Activated CD8-positive, alpha-beta T cell treated with anti-CD3 and anti-CD28 coated beads, Interleukin-2, amount 10 ng/mL, durations not matched to agents 7 days and 5 days (primary cell): ENCODE measurements around the gene DTNA. TPM values are rescaled to one million over a fixed set of nuclear protein-coding genes. Genes with fewer than 3 reads are reported as not detected.
A peak's percentile ranks its signal among the peaks of the same experiment; 100 is the strongest.

ENCODE experiments used
- ATAC-seq: fragments of 150-1000 bp; cut with Tn5 transposase; one replicate; pipeline ENCODE4 v1.10.0; 2021; ENCODE audit warnings: moderate library complexity
- CTCF ChIA-PET: fragments of 350-600 bp; sonication (Branson Sonifier 250); formaldehyde crosslinking; loops from one replicate; lab custom pipeline; 2021; ENCODE audit warnings: antibody characterized with exemption; lab: Charles Lee
- POLR2A ChIA-PET: fragments of 350-600 bp; sonication (Branson Sonifier 250); formaldehyde crosslinking; loops from one replicate; lab custom pipeline; 2021; ENCODE audit warnings: antibody characterized with exemption; lab: Charles Lee
- DNase-seq: peaks from one replicate; pipeline ENCODE4 v3.0.0-alpha.2; 2020
- H3K27ac Mint-ChIP-seq: one replicate; pipeline ENCODE4 v1.8.0; 2021; ENCODE audit warnings: mild to moderate bottlenecking, mixed read lengths
- H3K27me3 Mint-ChIP-seq: one replicate; pipeline ENCODE4 v1.8.0; 2021; ENCODE audit warnings: low read depth, mixed read lengths
- H3K36me3 Mint-ChIP-seq: one replicate; pipeline ENCODE4 v1.8.0; 2021; ENCODE audit warnings: low read depth, mixed read lengths
- H3K4me1 Mint-ChIP-seq: one replicate; pipeline ENCODE4 v1.8.0; 2021; ENCODE audit warnings: low read depth, mixed read lengths
- H3K4me3 Mint-ChIP-seq: one replicate; pipeline ENCODE4 v1.8.0; 2021; ENCODE audit warnings: mild to moderate bottlenecking, mixed read lengths
- H3K9me3 Mint-ChIP-seq: one replicate; pipeline ENCODE4 v1.8.0; 2022; ENCODE audit warnings: mixed read lengths; ENCODE audit not compliant: insufficient read depth
- total RNA-seq, 2 experiments: library from RNA; stranded (reverse); gene quantifications; one replicate each; pipeline ENCODE4 v1.2.3, GENCODE V29; 2021

The DTNA gene
- total RNA-seq, 2 experiments from 2014 or later: not detected

DNA sequence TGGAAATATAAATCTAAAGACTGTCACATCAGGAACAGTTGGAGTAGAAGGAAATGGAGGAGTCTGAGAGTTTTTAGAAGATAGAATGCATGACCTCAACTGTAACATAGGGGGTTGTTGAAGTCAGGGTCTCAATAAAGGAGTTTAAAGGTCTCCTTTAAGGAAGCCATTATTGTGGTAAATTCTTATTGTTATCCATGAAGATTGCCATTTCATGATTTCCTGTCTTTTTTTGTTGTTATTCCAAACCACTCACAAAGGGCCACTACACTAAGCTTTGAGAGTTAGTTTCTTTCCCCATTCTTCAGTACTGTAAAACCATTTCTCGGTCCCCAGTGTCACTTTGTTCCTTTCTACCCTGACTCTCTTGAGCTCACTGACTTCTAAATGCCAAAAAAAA lies 134.0 kb downstream of the DTNA start:
- H3K27ac Mint-ChIP-seq: no peak overlapping the region
- ChIA-PET POLR2A (no interaction called here), CTCF (no interaction called here)
- H3K4me1 Mint-ChIP-seq: no peaks in the 10 kb centered on the region
- no peaks in the 10 kb centered on the region for H3K9me3 Mint-ChIP-seq
- H3K4me3 Mint-ChIP-seq: no peak overlapping the region
- H3K27me3 Mint-ChIP-seq: peaks cover 7% of the 10 kb centered on the region
- no peaks in the 10 kb centered on the region for H3K36me3 Mint-ChIP-seq
- DNase-seq: no peak
- ATAC-seq: no peak

DNA sequence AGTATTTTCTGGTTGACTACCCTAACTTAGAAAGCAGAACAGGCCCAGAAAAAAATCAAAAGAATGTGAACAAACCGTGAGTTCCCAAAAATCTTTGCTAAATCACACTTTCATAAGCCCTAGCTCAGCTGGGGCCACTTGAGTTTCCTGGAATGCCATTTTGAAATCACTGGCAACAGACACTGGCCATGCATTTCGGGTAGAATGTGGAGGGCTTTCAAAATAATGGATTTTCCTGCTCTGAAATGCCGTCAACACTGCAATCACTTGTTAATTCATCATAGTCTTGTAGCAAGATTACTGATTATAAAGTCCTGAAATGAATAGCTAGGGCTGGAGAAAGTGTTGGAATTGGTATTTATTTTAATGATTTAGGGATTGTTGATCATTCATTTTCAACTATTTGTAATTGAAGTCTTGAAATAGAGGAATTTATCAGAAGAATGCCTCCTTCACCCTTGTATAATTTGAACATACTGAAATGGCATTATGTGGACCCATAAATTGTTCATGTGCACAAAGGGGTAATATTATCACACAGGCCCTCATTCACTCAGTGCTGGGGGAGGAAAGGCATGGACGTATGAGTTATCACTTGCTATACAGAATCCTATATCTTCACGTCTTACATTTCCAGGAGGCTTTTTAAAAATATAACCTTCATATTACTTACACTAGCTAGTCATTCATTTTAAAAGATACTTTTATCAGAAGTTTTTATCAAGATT lies 134.8 kb downstream of the DTNA start:
- no peak overlapping the region for H3K27ac Mint-ChIP-seq
- H3K27me3 Mint-ChIP-seq: peaks cover 7% of the 10 kb centered on the region
- no peaks in the 10 kb centered on the region for H3K36me3 Mint-ChIP-seq
- H3K4me3 Mint-ChIP-seq: no peak overlapping the region
- ChIA-PET CTCF (no interaction called here), POLR2A (no interaction called here)
- ATAC-seq: no peak
- H3K4me1 Mint-ChIP-seq: no peaks in the 10 kb centered on the region
- no peak for DNase-seq
- H3K9me3 Mint-ChIP-seq: no peaks in the 10 kb centered on the region

DNA sequence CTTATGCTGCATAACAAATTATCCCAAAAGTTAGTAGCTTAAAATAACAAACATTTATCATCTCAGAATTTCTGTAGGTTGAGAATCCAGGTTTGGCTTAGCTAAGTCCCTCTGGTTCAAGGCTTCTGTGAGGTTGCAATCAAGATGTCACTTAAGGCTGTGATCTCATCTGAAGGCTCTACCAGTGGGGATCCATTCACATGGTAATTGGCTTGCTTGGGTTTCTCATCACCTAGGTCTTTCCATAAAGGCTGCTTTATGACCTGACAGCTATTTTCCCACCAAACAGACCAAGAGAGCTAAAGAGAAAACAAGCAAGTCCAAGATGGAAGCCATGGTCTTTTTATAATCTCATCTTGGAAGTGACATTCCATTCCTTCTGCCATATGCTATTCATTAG lies 137.3 kb downstream of the DTNA start:
- Mint-ChIP-seq H3K9me3 (peaks cover 3% of the 10 kb centered on the region), H3K4me1 (no peaks in the 10 kb centered on the region), H3K27ac (no peak overlapping the region), H3K27me3 (peaks cover 3% of the 10 kb centered on the region), H3K36me3 (no peaks in the 10 kb centered on the region), H3K4me3 (no peak overlapping the region)
- CTCF ChIA-PET: no interaction called here
- DNase-seq (no peak), ATAC-seq (no peak)
- POLR2A ChIA-PET: no interaction called here

DNA sequence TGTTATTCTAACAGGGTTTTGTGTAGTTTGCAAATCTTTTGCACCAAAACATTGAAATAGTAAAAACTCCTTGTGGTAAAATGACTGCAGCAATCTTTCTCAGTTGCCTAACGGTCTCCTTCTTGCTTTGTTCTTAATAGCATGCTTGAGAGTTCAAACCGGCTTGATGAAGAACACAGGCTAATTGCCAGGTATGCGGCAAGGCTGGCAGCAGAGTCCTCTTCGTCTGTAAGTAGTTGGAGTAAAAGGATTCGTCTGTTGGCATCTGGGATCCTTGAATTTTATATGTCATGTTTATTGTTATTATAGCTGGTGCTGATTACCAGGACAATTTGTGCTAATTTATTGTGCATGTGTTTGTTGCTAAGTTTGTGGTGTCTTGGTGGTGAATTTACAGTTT lies 138.1 kb downstream of the DTNA start:
- Mint-ChIP-seq H3K4me3 (no peak overlapping the region), H3K9me3 (peaks cover 3% of the 10 kb centered on the region), H3K27me3 (peaks cover 3% of the 10 kb centered on the region), H3K27ac (no peak overlapping the region), H3K36me3 (no peaks in the 10 kb centered on the region), H3K4me1 (no peaks in the 10 kb centered on the region)
- ATAC-seq: no peak
- no peak for DNase-seq
- CTCF ChIA-PET: no interaction called here
- POLR2A ChIA-PET: no interaction called here

DNA sequence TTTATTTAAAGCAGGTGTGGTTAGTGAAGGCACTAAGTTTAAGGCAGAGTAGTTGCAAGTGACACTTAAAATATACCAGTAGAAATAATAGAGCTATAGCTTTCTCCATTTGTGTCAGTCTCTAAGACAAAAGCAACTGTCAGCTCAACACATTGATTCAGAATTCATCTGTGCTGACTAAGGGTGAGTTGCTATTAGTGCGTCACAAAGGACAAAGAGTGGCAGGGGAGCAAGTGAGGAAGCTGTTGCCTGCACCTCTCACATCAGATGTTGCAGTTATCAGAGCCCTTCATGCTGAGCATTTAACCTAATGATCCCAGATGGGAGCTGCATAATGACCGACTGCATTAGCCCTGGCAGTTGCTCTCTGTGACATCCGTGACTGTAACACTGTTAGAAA lies 138.6 kb downstream of the DTNA start:
- ChIA-PET POLR2A (no interaction called here), CTCF (no interaction called here)
- Mint-ChIP-seq H3K4me1 (no peaks in the 10 kb centered on the region), H3K36me3 (no peaks in the 10 kb centered on the region), H3K9me3 (peaks cover 3% of the 10 kb centered on the region), H3K27me3 (peaks cover 3% of the 10 kb centered on the region), H3K4me3 (no peak overlapping the region), H3K27ac (no peak overlapping the region)
- ATAC-seq: no peak
- no peak for DNase-seq

DNA sequence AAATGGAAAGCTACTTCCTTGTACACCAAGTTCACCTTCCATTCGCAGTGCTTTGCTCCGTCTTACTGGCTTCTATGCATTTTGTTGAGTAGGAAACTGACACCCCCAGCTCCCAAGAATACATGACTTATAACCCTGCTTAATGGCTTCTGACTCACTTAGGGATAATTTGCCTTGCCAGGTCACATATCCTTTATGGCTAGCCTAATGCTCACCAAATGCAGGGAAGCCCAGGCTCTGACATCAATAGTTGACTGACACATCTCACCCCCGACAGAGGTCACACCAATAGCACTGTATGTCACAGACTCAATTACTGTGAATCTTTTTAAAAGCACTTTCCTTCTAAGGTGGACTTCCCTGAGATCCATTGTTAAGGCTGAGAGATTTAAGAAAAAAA lies 147.2 kb downstream of the DTNA start:
- Mint-ChIP-seq H3K9me3 (no peaks in the 10 kb centered on the region), H3K27ac (no peak overlapping the region), H3K4me3 (no peak overlapping the region), H3K36me3 (no peaks in the 10 kb centered on the region), H3K27me3 (peaks cover 2% of the 10 kb centered on the region), H3K4me1 (peaks cover 17% of the 10 kb centered on the region)
- ChIA-PET POLR2A (no interaction called here), CTCF (no interaction called here)
- ATAC-seq (no peak), DNase-seq (no peak)

DNA sequence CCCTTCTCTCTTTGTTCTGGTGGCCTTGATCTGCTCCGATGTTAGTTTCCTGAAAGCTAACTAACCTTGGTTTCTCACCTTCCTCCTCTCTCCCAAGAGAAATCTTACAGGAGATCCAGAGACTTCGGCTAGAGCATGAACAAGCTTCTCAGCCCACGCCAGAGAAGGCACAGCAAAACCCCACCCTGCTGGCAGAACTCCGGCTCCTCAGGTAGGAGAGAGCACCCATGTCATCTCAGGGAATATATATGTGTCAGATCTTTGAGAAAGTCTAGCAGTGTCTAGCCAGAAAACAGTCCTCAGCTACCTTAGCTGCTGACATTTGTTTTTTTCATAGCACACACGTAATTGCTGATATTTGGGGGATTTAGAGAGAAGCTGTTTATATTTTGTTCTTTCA lies 148.1 kb downstream of the DTNA start:
- POLR2A ChIA-PET: interaction anchor here (0.7 kb wide), 1 partner anchor 383 kb away, joined by 3 read pairs; the partner anchor contains the start of gene ZNF397
- H3K4me3 Mint-ChIP-seq: no peak overlapping the region
- peaks cover 2% of the 10 kb centered on the region for H3K27me3 Mint-ChIP-seq
- H3K36me3 Mint-ChIP-seq: no peaks in the 10 kb centered on the region
- no peak overlapping the region for H3K27ac Mint-ChIP-seq
- no peak for DNase-seq
- H3K4me1 Mint-ChIP-seq: peaks cover 17% of the 10 kb centered on the region
- no peaks in the 10 kb centered on the region for H3K9me3 Mint-ChIP-seq
- CTCF ChIA-PET: interaction anchor here (1.0 kb wide), 1 partner anchor 8 kb away, joined by 4 read pairs; no protein-coding TSS in a partner anchor
- no peak for ATAC-seq

DNA sequence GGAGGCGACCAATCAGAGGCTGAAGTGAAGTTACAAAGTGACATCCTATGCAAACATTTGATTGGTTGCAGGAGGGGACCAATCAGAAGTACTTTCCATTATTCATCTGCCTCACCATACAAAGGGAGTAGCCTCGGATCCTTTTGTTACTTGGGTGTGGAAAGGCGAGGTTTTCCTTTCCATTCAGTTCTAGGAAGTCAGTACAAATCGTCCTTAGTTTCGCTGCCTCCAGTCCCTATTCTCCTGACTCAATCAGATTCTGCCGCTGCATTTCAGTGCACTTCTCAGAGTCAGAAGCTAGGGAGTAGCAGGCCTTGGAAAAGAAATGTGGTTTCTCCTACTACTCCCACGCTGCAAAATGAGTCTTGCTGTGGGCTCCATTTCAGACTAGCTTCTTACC lies 149.4 kb downstream of the DTNA start:
- H3K27me3 Mint-ChIP-seq: peaks cover 2% of the 10 kb centered on the region
- H3K36me3 Mint-ChIP-seq: no peaks in the 10 kb centered on the region
- H3K4me3 Mint-ChIP-seq: no peak overlapping the region
- H3K4me1 Mint-ChIP-seq: peaks cover 22% of the 10 kb centered on the region
- POLR2A ChIA-PET: interaction anchor here (0.6 kb wide), 1 partner anchor 22 kb away, joined by 4 read pairs; no protein-coding TSS in a partner anchor
- CTCF ChIA-PET: no interaction called here
- no peak overlapping the region for H3K27ac Mint-ChIP-seq
- ATAC-seq (no peak), DNase-seq (no peak)
- no peaks in the 10 kb centered on the region for H3K9me3 Mint-ChIP-seq

DNA sequence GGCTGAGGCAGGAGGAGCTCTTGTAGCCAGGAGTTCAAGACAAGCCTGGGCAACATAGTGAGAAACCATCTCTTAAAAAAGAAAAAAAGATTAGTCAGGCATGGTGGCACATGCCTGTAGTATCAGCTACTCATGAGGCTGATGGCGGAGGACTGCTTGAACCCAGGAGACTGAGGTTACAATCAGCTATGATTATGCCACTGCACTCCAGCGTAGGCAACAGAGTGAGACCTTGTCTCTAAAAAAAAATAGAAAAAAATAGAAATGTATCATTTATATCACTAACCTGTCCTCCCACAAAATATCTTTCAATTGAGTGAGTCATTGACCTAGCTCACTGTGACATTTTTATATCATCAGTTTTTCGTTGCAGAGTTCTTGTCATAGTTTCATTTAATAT lies 152.5 kb downstream of the DTNA start:
- DNase-seq: no peak
- no peak overlapping the region for H3K27ac Mint-ChIP-seq
- no peak for ATAC-seq
- H3K4me3 Mint-ChIP-seq: no peak overlapping the region
- no peaks in the 10 kb centered on the region for H3K36me3 Mint-ChIP-seq
- ChIA-PET POLR2A (no interaction called here), CTCF (no interaction called here)
- no peaks in the 10 kb centered on the region for H3K9me3 Mint-ChIP-seq
- peaks cover 49% of the 10 kb centered on the region for H3K4me1 Mint-ChIP-seq
- H3K27me3 Mint-ChIP-seq: peaks cover 2% of the 10 kb centered on the region

DNA sequence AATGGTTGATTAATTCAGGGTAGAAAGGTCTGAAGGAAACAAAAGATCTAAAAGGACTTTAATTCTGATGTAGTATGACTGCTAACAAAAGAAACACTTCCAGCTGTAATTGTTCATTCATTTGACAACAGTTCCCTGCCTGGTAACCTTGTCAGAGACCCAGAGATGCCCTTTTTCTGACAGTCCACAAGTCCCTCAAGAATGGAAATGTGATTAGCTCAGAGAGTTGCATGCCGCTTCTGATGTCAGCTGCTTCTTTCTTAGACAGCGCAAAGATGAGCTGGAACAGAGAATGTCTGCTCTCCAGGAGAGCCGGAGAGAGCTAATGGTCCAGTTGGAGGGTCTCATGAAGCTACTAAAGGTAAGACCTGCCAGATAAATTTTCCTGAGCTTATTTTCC lies 153.6 kb downstream of the DTNA start:
- CTCF ChIA-PET: interaction anchor here (1.0 to 1.2 kb wide), 2 partner anchors 115 to 203 kb away, joined by 3 read pairs; no protein-coding TSS in a partner anchor

DNA sequence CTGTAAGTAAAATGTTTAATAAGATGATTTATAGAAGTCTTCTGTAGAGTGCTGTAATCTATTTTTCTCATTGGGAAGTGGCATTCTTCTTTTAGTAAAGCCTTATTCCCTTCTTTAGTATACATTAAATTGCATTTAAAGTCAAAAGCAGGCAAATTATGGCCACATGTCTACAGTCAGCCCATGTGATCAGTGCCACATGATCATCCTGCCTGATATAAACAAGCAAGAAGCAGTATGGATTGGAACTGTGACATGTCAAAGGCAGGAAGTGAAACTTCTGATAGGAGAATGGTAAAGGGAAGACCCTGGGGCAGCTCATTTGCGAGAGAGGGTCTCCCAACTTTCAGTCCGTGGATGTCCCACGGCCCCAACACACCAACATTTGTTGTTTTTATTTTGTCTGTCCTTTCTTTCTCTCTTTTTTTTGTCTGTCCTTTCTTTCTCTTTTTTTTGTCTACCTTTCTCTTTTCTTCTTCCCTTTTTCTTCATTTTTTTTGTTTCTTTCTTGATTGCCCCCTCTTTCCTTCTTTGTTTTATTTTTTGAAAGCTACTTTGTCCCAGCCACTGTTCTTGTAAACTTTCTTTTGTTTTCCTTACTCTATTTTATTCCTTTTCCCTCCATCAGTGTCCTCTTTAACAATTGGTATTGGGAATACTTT lies 154.9 kb downstream of the DTNA start:
- Mint-ChIP-seq H3K4me1 (peaks cover 44% of the 10 kb centered on the region), H3K9me3 (no peaks in the 10 kb centered on the region), H3K27ac (peak overlapping the region; percentile 51), H3K36me3 (no peaks in the 10 kb centered on the region), H3K4me3 (no peak overlapping the region), H3K27me3 (no peaks in the 10 kb centered on the region)
- CTCF ChIA-PET: interaction anchor here (1.2 to 1.8 kb wide), 4 partner anchors 180 to 367 kb away, joined by 3 to 4 read pairs (median 4); no protein-coding TSS in a partner anchor
- POLR2A ChIA-PET: no interaction called here
- DNase-seq (no peak), ATAC-seq (no peak)

More for the DNA sequence above, 153.6 kb downstream of the DTNA start:
- H3K4me3 Mint-ChIP-seq: no peak overlapping the region
- ATAC-seq: no peak
- DNase-seq: no peak
- H3K4me1 Mint-ChIP-seq: peaks cover 49% of the 10 kb centered on the region
- H3K9me3 Mint-ChIP-seq: no peaks in the 10 kb centered on the region
- no peaks in the 10 kb centered on the region for H3K27me3 Mint-ChIP-seq
- POLR2A ChIA-PET: no interaction called here
- H3K27ac Mint-ChIP-seq: no peak overlapping the region
- H3K36me3 Mint-ChIP-seq: no peaks in the 10 kb centered on the region

DNA sequence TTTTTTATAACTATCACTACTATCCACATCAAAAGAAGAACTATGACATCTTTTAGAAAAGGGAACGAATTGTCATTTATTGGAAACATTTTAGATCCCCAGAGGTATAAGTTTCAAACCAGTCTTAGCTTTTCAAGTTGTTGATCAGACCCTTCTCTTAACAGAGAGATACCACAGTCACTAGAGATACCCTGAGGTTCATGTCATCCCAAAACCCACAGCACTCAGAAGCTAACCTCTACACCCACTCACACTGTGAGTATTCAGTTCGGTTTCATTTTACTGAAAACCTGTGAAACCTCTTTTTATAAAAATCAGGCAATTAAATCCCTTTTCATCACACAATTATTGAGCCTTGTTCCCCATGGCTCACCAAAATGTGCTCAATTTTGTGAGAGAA lies 156.2 kb downstream of the DTNA start:
- DNase-seq: no peak
- H3K27me3 Mint-ChIP-seq: no peaks in the 10 kb centered on the region
- no peaks in the 10 kb centered on the region for H3K36me3 Mint-ChIP-seq
- H3K4me1 Mint-ChIP-seq: peaks cover 46% of the 10 kb centered on the region
- CTCF ChIA-PET: interaction anchor here (0.8 to 2.8 kb wide), 13 partner anchors 8 to 423 kb away, joined by 3 to 13 read pairs (median 4); no protein-coding TSS in a partner anchor
- POLR2A ChIA-PET: interaction anchor here (0.9 kb wide), 1 partner anchor 113 kb away, joined by 3 read pairs; no protein-coding TSS in a partner anchor
- peak overlapping the region; percentile 54 for H3K27ac Mint-ChIP-seq
- ATAC-seq: peak; percentile 68
- no peak overlapping the region for H3K4me3 Mint-ChIP-seq
- H3K9me3 Mint-ChIP-seq: no peaks in the 10 kb centered on the region
